SK-N-MC (cell line): ENCODE results near the gene TLR10.

Experiments
- FOXP2 ChIP-seq: optimal IDR thresholded peaks from 2 replicates; pipeline ENCODE3; 2011; ENCODE audit warnings: mild to moderate bottlenecking, moderate library complexity; ENCODE audit not compliant: insufficient read depth; ENCODE audit errors: extremely low read length, control extremely low read depth
- POLR2AphosphoS5 ChIP-seq: IDR thresholded peaks from 2 replicates; pipeline ENCODE4 v1.6.1; 2012; ENCODE audit warnings: mild to moderate bottlenecking, low read depth, low read length, borderline replicate concordance

DNA sequence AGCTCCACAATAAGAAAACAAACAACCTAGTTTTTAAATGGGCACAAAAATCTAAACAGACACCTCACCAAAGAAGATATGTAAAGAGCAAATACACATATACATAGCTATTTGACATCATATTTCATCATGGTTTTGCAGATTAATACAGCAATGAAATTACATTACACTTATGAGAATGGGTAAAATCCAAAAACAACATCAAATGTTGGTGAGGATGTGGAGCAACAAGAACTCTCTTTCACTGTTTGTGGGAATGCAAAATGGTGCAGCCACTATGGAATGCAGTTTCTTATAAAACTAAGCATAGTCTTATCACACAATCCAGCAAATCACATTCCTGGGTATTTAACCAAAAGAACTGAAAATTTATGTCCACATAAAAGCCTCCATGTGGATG lies 48.9 kb upstream of the TLR10 start:
- TF ChIP-seq FOXP2 = no peak
- TF ChIP-seq POLR2AphosphoS5 = no peak
